Neural cell (in vitro differentiated cells): ENCODE data around the gene OR13H1.
"Not testable (repeated sequence)": the region's sequence is repeated elsewhere in the genome, so short reads cannot be mapped to it uniquely, and the experiment has no call there.

Experiments used
- CTCF ChIP-seq: fragments of 450-650 bp; IDR thresholded peaks from 2 replicates; pipeline ENCODE4 v1.5.1; 2014; ENCODE audit warnings: antibody characterized with exemption, mild to moderate bottlenecking, moderate library complexity; ENCODE audit not compliant: poor library complexity, severe bottlenecking
- EP300 ChIP-seq: fragments of 450-650 bp; conservative IDR thresholded peaks from 2 replicates; pipeline ENCODE4 v1.6.1; 2014; ENCODE audit warnings: antibody characterized with exemption, mild to moderate bottlenecking, moderate library complexity; ENCODE audit not compliant: poor library complexity, severe bottlenecking
- EZH2 ChIP-seq: fragments of 200-600, 300-800 bp; shearing (Covaris generic), sonication (generic); IDR thresholded peaks from 2 replicates; pipeline ENCODE4 v1.6.1; 2014; ENCODE audit warnings: antibody characterized with exemption, low read length, borderline replicate concordance, mild to moderate bottlenecking; ENCODE audit not compliant: insufficient read depth, poor library complexity, severe bottlenecking
- MXI1 ChIP-seq: fragments of 450-650 bp; conservative IDR thresholded peaks from 2 replicates; pipeline ENCODE4 v1.6.1; 2014; ENCODE audit warnings: antibody characterized with exemption, mild to moderate bottlenecking; ENCODE audit not compliant: poor library complexity, severe bottlenecking
- SMC3 ChIP-seq: fragments of 450-650 bp; conservative IDR thresholded peaks from 2 replicates; pipeline ENCODE4 v1.6.1; 2014; ENCODE audit warnings: antibody characterized with exemption, mild to moderate bottlenecking, moderate library complexity; ENCODE audit not compliant: poor library complexity
- TAF1 ChIP-seq: IDR thresholded peaks from 2 replicates; pipeline ENCODE4 v1.6.1; 2012; ENCODE audit warnings: low read depth

DNA sequence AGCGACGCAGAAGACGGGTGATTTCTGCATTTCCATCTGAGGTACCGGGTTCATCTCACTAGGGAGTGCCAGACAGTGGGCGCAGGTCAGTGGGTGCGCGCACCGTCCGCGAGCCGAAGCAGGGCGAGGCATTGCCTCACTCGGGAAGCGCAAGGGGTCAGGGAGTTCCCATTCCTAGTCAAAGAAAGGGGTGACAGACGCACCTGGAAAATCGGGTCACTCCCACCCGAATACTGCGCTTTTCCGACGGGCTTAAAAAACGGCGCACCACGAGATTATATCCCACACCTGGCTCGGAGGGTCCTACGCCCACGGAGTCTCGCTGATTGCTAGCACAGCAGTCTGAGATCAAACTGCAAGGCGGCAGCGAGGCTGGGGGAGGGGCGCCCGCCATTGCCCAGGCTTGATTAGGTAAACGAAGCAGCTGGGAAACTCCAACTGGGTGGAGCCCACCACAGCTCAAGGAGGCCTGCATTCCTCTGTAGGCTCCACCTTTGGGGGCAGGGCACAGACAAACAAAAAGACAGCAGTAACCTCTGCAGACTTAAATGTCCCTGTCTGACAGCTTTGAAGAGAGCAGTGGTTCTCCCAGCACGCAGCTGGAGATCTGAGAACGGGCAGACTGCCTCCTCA lies 35.0 kb downstream of the OR13H1 start:
- TF ChIP-seq CTCF, EP300, MXI1, EZH2, SMC3, TAF1: not testable (repeated sequence)
